Mucosa of rectum (tissue), 2 donors: Measurements from ENCODE around the gene FIGNL1.
A peak's percentile ranks its signal among the peaks of the same experiment; 100 is the strongest.
"Not testable (repeated sequence)": the region's sequence is repeated elsewhere in the genome, so short reads cannot be mapped to it uniquely, and the experiment has no call there.

Experiments
- H3K27ac ChIP-seq, 2 donors: one replicate each; pipeline ENCODE4 v1.7.0; 2013; ENCODE audit warnings: inconsistent platforms in 2 of 2, low read depth in 2 of 2, low read length in 2 of 2
- H3K27me3 ChIP-seq, 2 donors: one replicate each; pipeline ENCODE4 v1.7.0; 2013; ENCODE audit warnings: low read length in 2 of 2; ENCODE audit not compliant: control insufficient read depth in 2 of 2, insufficient read depth in 2 of 2
- H3K36me3 ChIP-seq, 2 donors: one replicate each; pipeline ENCODE4 v1.7.0; 2013; ENCODE audit warnings: low read length in 2 of 2; ENCODE audit not compliant: control insufficient read depth in 2 of 2, insufficient read depth in 2 of 2
- H3K4me1 ChIP-seq, 2 donors: one replicate each; pipeline ENCODE4 v1.7.0; 2013; ENCODE audit warnings: low read length in 2 of 2, mild to moderate bottlenecking in 1 of 2; ENCODE audit not compliant: control insufficient read depth in 2 of 2, insufficient read depth in 2 of 2
- H3K4me3 ChIP-seq, 2 donors: one replicate each; pipeline ENCODE4 v1.7.0; 2013; ENCODE audit warnings: low read length in 2 of 2
- H3K9ac ChIP-seq, 2 donors: one replicate each; pipeline ENCODE4 v1.7.0; 2013; ENCODE audit warnings: low read length in 2 of 2, low read depth in 1 of 2, mild to moderate bottlenecking in 1 of 2
- H3K9me3 ChIP-seq, 2 donors: one replicate each; pipeline ENCODE4 v1.7.0; 2013; ENCODE audit warnings: low read length in 2 of 2; ENCODE audit not compliant: control insufficient read depth in 2 of 2
- donor health status: healthy.
- donor health status: Normal muscosa, but diverticular disease.

The FIGNL1 gene

DNA sequence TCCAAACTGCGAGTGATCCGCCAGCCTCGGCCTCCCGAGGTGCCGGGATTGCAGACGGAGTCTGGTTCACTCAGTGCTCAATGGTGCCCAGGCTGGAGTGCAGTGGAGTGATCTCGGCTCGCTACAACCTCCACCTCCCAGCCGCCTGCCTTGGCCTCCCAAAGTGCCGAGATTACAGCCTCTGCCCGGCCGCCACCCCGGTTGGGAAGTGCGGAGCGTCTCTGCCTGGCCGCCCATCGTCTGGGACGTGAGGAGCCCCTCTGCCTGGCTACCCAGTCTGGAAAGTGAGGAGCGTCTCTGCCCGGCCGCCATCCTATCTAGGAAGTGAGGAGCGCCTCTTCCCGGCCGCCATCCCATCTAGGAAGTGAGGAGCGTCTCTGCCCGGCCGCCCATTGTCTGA is 9.0 kb upstream of the FIGNL1 start:
- H3K4me3 ChIP-seq, H3K36me3 ChIP-seq, H3K27me3 ChIP-seq, H3K9me3 ChIP-seq, H3K4me1 ChIP-seq, H3K9ac ChIP-seq, H3K27ac ChIP-seq: not testable (repeated sequence)

DNA sequence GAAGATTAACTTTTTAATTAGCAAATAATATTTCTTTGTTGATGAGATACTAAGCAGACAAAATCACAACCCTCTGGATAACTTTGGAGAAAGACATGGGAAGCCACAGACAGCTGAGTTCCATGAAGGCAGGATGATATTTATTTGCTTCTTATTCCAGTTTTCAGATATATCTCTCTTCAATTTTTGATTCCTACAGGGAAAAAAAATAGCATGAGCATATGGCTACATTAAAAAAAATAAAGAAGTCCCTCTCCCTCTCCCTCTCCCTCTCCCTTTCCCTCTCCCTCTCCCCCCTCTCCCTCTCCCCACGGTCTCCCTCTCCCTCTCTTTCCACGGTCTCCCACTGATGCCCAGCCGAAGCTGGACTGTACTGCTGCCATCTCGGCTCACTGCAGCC is 8.5 kb upstream of the FIGNL1 start:
- H3K4me1 ChIP-seq, H3K27ac ChIP-seq, H3K36me3 ChIP-seq, H3K27me3 ChIP-seq, H3K4me3 ChIP-seq, H3K9ac ChIP-seq, H3K9me3 ChIP-seq: not testable (repeated sequence)

DNA sequence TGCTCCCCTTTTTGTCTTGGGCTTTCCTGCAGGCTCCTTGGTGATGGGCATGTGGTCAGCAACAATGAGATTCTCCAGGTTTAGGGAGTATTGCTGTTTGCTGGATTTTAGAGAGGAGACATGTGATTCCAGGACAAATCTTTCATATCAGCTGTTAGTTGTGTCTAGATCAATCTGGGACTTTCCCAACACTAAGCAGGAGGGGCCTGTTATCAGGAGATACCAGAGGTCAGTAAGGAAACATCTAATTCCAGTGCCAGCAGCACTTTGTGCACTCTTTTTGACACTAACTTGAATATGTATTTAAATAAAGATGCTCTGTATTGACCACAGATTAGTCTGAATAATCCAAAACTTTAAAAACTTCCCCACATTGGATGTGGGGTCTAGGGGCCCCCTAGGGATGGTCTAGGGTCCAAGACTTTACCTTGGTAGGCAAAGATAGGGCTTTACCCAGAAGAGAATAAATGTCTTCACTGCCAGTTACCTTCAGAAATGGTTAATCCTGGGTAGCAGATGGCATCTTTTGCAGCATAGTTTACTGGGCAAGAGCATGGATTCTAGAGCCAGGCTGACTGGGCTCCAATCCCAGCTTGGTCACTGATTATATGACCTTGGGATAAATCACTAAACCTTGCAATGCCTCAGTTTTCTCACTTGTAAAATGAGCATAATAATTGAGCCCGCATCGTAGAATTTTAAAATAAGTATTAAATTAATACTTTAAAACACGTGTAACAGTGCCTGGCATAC is 6.4 kb upstream of the FIGNL1 start:
- H3K9ac ChIP-seq = no peak overlapping the region
- no peaks in the 10 kb centered on the region for H3K4me1 ChIP-seq
- no peak overlapping the region for H3K27ac ChIP-seq
- no peaks in the 10 kb centered on the region for H3K36me3 ChIP-seq
- no peak overlapping the region for H3K4me3 ChIP-seq
- H3K9me3 ChIP-seq = no peaks in the 10 kb centered on the region
- peaks cover 0 to 2% of the 10 kb centered on the region in 2 donors for H3K27me3 ChIP-seq

DNA sequence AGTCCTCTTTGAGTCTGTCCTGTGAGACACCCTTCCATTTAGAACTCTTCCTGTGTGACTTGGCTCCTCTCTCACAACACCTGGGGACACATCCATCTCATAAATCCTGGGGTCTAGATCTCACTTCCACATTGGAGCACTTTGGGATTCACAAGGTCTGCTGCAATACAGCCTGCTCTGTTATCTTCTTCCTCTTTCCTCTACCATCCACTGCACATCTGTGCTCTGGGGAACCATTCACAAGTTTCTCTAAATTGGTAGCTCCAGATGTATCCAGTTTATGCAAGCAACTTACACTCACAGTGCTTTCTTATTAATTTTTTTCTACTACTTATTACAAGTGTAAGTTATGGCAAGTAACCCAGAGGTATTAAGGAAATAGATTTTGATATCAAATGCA is 5.5 kb upstream of the FIGNL1 start:
- peaks cover 0 to 2% of the 10 kb centered on the region in 2 donors for H3K27me3 ChIP-seq
- H3K9ac ChIP-seq = no peak overlapping the region
- peaks cover 0 to 3% of the 10 kb centered on the region in 2 donors for H3K4me1 ChIP-seq
- H3K9me3 ChIP-seq = no peaks in the 10 kb centered on the region
- H3K27ac ChIP-seq = no peak overlapping the region
- H3K36me3 ChIP-seq = no peaks in the 10 kb centered on the region
- H3K4me3 ChIP-seq = no peak overlapping the region

DNA sequence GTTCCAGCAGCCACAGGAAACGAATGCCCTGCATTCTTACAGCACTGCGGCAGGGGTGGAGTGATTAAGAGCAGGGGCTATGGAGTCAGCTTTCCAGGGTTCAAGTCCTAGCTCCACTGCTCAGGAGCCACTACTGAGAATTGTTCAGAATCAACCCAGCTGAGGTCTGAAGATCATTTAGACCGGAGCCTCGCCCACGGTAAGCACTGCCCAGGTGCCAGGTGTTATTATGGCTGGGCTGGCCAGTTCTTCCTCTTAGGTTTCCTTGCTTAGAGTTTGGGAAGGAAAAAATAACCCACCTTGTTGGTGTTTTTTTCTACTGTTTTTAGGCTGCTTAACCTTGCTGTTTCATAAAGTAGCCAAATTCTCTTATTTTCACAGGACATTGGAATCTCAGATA is 4.8 kb upstream of the FIGNL1 start:
- Histone ChIP-seq H3K9me3 (no peaks in the 10 kb centered on the region), H3K27ac (no peak overlapping the region), H3K36me3 (no peaks in the 10 kb centered on the region), H3K4me3 (no peak overlapping the region), H3K27me3 (peaks cover 0 to 2% of the 10 kb centered on the region in 2 donors), H3K9ac (no peak overlapping the region), H3K4me1 (peaks cover 0 to 3% of the 10 kb centered on the region in 2 donors)

DNA sequence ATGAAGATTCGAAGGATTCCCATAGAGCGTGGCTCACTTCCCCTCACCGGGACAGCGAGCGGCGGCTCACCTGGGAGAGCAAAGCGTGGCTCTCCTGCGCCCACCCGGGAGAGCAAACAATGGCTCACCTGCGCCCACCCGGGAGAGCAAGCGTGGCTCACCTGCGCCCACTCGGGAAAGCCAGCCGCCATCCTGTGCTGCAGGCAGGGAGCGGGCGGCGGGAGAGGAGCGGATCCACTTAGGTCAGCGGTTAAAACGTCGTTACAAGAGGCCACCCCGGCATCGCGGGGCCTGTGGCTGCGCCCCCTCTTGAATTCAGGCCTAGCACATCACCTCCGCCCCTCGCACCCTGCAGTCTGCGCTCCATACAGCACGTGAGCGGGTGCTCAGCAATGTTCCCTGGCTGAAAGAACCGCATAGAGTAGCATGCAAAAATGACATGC is 461 bp upstream of the FIGNL1 start:
- Histone ChIP-seq H3K36me3 (peaks cover 6 to 15% of the 10 kb centered on the region in 2 donors), H3K9ac (peak overlapping the region; percentile 49 to 80), H3K27me3 (peaks cover 0 to 2% of the 10 kb centered on the region in 2 donors), H3K4me3 (peak overlapping the region; percentile 82 to 87), H3K9me3 (no peaks in the 10 kb centered on the region), H3K27ac (peak overlapping the region; percentile 23 to 71), H3K4me1 (peaks cover 7% of the 10 kb centered on the region in 2 donors)

DNA sequence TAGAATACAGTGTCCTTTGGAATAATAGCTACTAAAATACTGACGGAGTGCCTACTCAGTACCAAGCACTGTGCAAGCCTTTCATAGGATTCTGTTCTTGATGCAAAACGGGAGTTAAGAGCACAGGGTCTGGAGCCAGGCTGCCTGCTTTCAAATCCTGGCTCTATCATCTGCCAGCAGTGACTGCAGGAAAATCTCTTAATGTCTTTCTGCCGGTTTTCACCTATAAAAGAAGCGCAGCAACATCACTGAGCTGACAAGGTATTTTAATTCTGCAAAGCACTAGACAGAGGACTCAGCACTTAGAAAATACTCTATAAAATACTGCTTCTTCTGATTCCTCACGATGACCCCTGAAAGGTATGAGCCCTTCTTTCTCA is 659 bp downstream of the FIGNL1 start:
- Histone ChIP-seq H3K27ac (no peak overlapping the region), H3K9me3 (no peaks in the 10 kb centered on the region), H3K4me3 (peak overlapping the region; percentile 82 to 87), H3K4me1 (peaks cover 7% of the 10 kb centered on the region in 2 donors), H3K36me3 (peaks cover 6 to 20% of the 10 kb centered on the region in 2 donors), H3K27me3 (peaks cover 0 to 2% of the 10 kb centered on the region in 2 donors), H3K9ac (peak overlapping the region; percentile 66 to 80)

DNA sequence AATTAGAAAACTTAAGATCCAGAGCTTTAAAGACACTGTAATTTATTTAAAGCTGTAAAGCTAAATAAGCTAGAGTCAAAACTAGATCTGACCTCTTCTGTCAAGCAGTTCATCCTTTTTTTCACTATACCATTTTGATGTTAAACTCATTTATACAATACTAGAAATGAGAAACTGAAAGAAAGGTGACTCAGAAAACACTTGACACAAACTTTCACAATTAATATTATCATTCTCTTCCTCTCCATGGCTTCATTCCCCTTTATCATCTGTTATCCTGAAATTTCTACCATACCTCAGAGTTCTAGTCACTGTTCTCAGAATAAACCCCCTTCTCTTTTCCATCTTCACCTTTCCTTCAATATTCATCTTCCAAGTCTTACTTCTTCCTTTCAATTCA is 1.3 kb downstream of the FIGNL1 start:
- Histone ChIP-seq H3K27ac (no peak overlapping the region), H3K4me3 (no peak overlapping the region), H3K36me3 (peaks cover 6 to 20% of the 10 kb centered on the region in 2 donors), H3K4me1 (peaks cover 7% of the 10 kb centered on the region in 2 donors), H3K9me3 (no peaks in the 10 kb centered on the region), H3K27me3 (peaks cover 0 to 2% of the 10 kb centered on the region in 2 donors), H3K9ac (no peak overlapping the region)

DNA sequence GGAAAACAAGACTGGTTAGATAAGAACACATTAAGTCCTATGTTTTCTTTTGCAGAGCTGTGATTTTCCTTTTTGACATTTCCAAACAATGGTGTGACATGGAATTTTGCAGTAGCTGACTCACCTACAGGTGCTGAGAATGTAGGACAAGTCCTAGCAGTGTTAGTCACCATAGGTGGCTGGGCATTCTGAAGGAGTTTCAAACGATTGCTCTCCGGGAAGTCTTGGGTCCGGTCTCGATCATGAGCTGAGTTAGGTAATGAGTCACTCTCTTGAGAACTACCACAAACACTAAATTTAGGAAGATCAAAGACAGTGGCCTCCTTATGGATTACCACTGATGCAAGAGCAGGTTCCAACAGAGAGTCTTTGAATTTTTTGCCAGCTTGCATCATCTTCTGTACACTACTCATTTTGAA is 3.6 kb downstream of the FIGNL1 start:
- no peaks in the 10 kb centered on the region for H3K9me3 ChIP-seq
- H3K27me3 ChIP-seq = no peaks in the 10 kb centered on the region
- H3K9ac ChIP-seq = no peak overlapping the region
- no peak overlapping the region for H3K27ac ChIP-seq
- peaks cover 6 to 20% of the 10 kb centered on the region in 2 donors for H3K36me3 ChIP-seq
- no peak overlapping the region for H3K4me3 ChIP-seq
- H3K4me1 ChIP-seq = peaks cover 7% of the 10 kb centered on the region in 2 donors

DNA sequence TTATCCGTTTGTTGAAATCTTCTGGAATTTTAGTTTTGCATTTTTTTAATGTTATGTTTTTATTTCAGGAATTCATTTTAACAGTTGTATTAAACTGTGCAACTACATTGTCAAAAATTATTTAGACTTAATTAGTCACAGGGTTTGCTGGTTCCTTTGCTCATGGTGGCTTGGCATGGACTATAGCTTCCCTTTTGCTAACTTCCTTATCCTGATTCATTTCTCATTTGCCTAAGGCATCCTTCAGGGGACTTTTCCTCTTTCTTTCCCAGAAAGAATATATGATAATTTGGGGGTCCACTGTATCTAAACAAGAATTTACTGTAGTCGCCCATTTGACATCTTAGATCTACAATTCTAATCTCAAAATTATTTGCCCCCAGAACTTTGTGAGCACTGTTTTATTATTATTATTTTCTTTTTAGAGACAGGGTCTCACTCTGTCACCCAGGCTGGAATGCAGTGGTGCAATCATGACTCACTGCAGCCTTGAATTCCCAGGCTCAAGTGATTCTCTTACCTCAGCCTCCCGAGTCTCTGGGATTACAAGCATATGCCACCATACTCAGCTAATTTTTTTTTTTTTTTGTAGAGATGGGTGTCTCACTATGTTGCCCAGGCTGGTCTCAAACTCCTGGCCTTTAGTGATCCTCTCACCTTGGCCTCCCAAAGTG is 13.9 kb downstream of the FIGNL1 start:
- no peak overlapping the region for H3K4me3 ChIP-seq
- H3K27me3 ChIP-seq = no peaks in the 10 kb centered on the region
- peaks cover 0 to 9% of the 10 kb centered on the region in 2 donors for H3K36me3 ChIP-seq
- no peak overlapping the region for H3K27ac ChIP-seq
- H3K9ac ChIP-seq = no peak overlapping the region
- H3K9me3 ChIP-seq = no peaks in the 10 kb centered on the region
- no peaks in the 10 kb centered on the region for H3K4me1 ChIP-seq
